HepG2 (cell line): ENCODE data around the gene TARDBP. TPM values are rescaled to one million over a fixed set of nuclear protein-coding genes. Genes with fewer than 3 reads are reported as not detected.
A peak's percentile ranks its signal among the peaks of the same experiment; 100 is the strongest.

Experiments
- EP300 ChIP-seq, 3 experiments: sonication (generic) in 1 of 3; formaldehyde crosslinking in 1 of 3; IDR thresholded peaks; 2 replicates each; pipeline versions ENCODE4 v1.5.1 to v1.6.1; 2011 to 2020; ENCODE audit warnings: low read depth in 2 of 3, low read length in 2 of 3, borderline replicate concordance in 1 of 3, improper control_type of control experiment in 1 of 3, mild to moderate bottlenecking in 1 of 3, missing genetic modification reagents in 1 of 3, moderate library complexity in 1 of 3
- FOXO1 ChIP-seq: sonication (generic); formaldehyde crosslinking; IDR thresholded peaks from 2 replicates; pipeline ENCODE4 v1.4.0; 2020; ENCODE audit warnings: missing genetic modification reagents
- HNF4G ChIP-seq, 2 experiments: sonication (generic) in 1 of 2; formaldehyde crosslinking in 1 of 2; IDR thresholded peaks; 2 replicates each; pipeline versions ENCODE4 v1.4.0 to v1.6.1; 2011 to 2020; ENCODE audit warnings: borderline replicate concordance in 2 of 2, low read depth in 2 of 2, mild to moderate bottlenecking in 2 of 2, low read length in 1 of 2, missing genetic modification reagents in 1 of 2, moderate library complexity in 1 of 2
- LCORL ChIP-seq, 2 experiments: fragments of 450-650 bp in 1 of 2; sonication (generic) in 1 of 2; formaldehyde crosslinking in 1 of 2; IDR thresholded peaks; 2 replicates each; pipeline versions ENCODE4 v1.5.0 to v1.6.1; 2017 to 2020; ENCODE audit warnings: antibody characterized with exemption in 1 of 2, missing genetic modification reagents in 1 of 2
- NPAS2 ChIP-seq: sonication (generic); formaldehyde crosslinking; IDR thresholded peaks from 2 replicates; pipeline ENCODE4 v1.8.0; 2022; ENCODE audit warnings: mild to moderate bottlenecking, missing genetic modification reagents, borderline replicate concordance
- NR2C2 ChIP-seq: sonication (generic); formaldehyde crosslinking; IDR thresholded peaks from 2 replicates; pipeline ENCODE4 v1.4.0; 2020; ENCODE audit warnings: missing genetic modification reagents, mild to moderate bottlenecking, moderate library complexity, borderline replicate concordance
- PHF5A ChIP-seq: IDR thresholded peaks from one replicate; pipeline ENCODE4 v1.6.1; 2018; ENCODE audit warnings: low read depth, missing genetic modification reagents; ENCODE audit not compliant: unreplicated experiment
- SRSF9 ChIP-seq: fragments of 200-400 bp; formaldehyde crosslinking; IDR thresholded peaks from 2 replicates; pipeline ENCODE4 v1.6.1; 2018; ENCODE audit warnings: borderline replicate concordance, mild to moderate bottlenecking, low read depth, low read length; ENCODE audit not compliant: insufficient read depth, poor library complexity, severe bottlenecking
- ZKSCAN8 ChIP-seq: IDR thresholded peaks from 2 replicates; pipeline ENCODE4 v1.6.1; 2016; ENCODE audit warnings: borderline replicate concordance, missing genetic modification reagents, missing compliant biosample characterization
- ZNF263 ChIP-seq: sonication (generic); formaldehyde crosslinking; IDR thresholded peaks from 2 replicates; pipeline ENCODE4 v1.4.0; 2020; ENCODE audit warnings: missing genetic modification reagents
- ZNF274 ChIP-seq: sonication (generic); formaldehyde crosslinking; IDR thresholded peaks from 2 replicates; pipeline ENCODE4 v1.5.1; 2020; ENCODE audit warnings: mild to moderate bottlenecking, missing genetic modification reagents
- ZNF543 ChIP-seq: sonication (generic); formaldehyde crosslinking; IDR thresholded peaks from 2 replicates; pipeline ENCODE4 v1.4.0; 2020; ENCODE audit warnings: mild to moderate bottlenecking, missing genetic modification reagents
- ZNF644 ChIP-seq: IDR thresholded peaks from 2 replicates; pipeline ENCODE4 v1.6.1; 2016; ENCODE audit warnings: low read depth
- ZNF709 ChIP-seq: sonication (generic); formaldehyde crosslinking; IDR thresholded peaks from 2 replicates; pipeline ENCODE4 v1.5.0; 2020; ENCODE audit warnings: mild to moderate bottlenecking, missing genetic modification reagents
- ZNF782 ChIP-seq: sonication (generic); formaldehyde crosslinking; IDR thresholded peaks from 2 replicates; pipeline ENCODE4 v1.4.0; 2020; ENCODE audit warnings: missing genetic modification reagents, mild to moderate bottlenecking, borderline replicate concordance
- polyA plus RNA-seq, 8 experiments: library from polyadenylated mRNA; depleted of rRNA in 3 of 8; stranded (reverse) in 7 of 8; unstranded in 1 of 8; fragments of >200 nt; fragmentation: Illumina TruSeq in 4 of 8; extraction: Trizol in 4 of 8; gene quantifications; 2 replicates each; pipeline versions ENCODE4 v1.2.1 to v1.2.3, GENCODE V29; 2011 to 2016; ENCODE audit warnings: low read depth in 4 of 8, missing spikeins in 1 of 8, mixed read lengths in 1 of 8; ENCODE audit not compliant: insufficient read depth in 1 of 8
- total RNA-seq, 5 experiments: library from RNA; depleted of rRNA; stranded (reverse); fragments of >200 nt; fragmentation: Illumina TruSeq; extraction: Trizol; gene quantifications; 2 replicates each; pipeline ENCODE4 v1.2.3, GENCODE V29; 2016; ENCODE audit warnings: low read depth in 1 of 5
- TF ChIP-seq, protein P1 (sequence below): sonication (generic); formaldehyde crosslinking; IDR thresholded peaks from 2 replicates; pipeline ENCODE4 v1.4.0; 2020; ENCODE audit warnings: low read depth, missing genetic modification reagents
- TF ChIP-seq, protein P2 (sequence below), 2 experiments: sonication (generic) in 1 of 2; formaldehyde crosslinking in 1 of 2; IDR thresholded peaks; 2 replicates each; pipeline versions ENCODE4 v1.4.0 to v1.6.1; 2018 to 2020; ENCODE audit warnings: missing genetic modification reagents in 2 of 2, borderline replicate concordance in 1 of 2, low read depth in 1 of 2, mild to moderate bottlenecking in 1 of 2, missing biosample characterization in 1 of 2
- TF ChIP-seq, protein P3 (sequence below): sonication (generic); formaldehyde crosslinking; IDR thresholded peaks from 2 replicates; pipeline ENCODE4 v1.8.0; 2022; ENCODE audit warnings: missing genetic modification reagents, mild to moderate bottlenecking, borderline replicate concordance

The TARDBP gene
- total and polyA plus RNA-seq, 2 of the 13 experiments (the other 11 are each of a cell fraction or from before 2014, with no cell fraction given): 62.4 to 93.0 TPM

DNA sequence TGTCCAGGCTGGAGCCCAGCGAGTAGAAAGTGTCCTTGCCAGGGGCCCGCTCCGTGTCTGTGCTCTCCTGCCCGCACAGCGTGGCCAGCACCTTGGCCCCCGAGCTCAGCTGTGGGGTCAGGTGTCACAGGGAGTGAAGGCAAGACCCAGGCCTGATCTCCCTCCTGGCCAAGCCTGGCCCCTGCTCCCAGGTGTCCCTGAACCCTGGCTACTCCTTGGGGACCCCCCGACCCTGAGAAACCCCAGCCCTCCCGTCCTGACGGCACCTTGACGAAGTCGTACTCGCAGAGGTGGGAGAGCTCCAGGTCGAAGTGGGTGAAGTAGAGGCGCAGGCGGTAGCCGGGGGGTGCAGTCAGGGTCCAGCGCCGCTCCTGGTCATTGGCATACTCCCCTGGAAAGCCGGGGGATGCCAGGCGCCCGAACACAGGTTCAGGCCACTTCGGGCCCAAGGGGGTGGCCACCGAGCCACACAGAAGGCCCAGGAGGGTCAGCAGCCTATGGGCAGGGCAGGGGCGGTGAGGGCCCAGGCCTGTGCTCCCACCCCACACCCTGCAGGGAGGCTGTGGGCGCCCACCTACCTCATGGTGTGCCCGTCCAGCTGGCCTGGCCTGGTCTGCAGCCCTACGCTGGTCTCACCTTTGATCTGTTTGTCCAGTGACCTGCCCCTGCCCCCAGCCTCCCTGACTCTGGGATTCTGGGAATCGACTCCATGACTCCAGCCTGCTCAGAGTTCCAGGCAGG, 34.3 kb downstream of the TARDBP start, which contains the start of gene MASP2 (continued):
- TF ChIP-seq, protein P1, sequence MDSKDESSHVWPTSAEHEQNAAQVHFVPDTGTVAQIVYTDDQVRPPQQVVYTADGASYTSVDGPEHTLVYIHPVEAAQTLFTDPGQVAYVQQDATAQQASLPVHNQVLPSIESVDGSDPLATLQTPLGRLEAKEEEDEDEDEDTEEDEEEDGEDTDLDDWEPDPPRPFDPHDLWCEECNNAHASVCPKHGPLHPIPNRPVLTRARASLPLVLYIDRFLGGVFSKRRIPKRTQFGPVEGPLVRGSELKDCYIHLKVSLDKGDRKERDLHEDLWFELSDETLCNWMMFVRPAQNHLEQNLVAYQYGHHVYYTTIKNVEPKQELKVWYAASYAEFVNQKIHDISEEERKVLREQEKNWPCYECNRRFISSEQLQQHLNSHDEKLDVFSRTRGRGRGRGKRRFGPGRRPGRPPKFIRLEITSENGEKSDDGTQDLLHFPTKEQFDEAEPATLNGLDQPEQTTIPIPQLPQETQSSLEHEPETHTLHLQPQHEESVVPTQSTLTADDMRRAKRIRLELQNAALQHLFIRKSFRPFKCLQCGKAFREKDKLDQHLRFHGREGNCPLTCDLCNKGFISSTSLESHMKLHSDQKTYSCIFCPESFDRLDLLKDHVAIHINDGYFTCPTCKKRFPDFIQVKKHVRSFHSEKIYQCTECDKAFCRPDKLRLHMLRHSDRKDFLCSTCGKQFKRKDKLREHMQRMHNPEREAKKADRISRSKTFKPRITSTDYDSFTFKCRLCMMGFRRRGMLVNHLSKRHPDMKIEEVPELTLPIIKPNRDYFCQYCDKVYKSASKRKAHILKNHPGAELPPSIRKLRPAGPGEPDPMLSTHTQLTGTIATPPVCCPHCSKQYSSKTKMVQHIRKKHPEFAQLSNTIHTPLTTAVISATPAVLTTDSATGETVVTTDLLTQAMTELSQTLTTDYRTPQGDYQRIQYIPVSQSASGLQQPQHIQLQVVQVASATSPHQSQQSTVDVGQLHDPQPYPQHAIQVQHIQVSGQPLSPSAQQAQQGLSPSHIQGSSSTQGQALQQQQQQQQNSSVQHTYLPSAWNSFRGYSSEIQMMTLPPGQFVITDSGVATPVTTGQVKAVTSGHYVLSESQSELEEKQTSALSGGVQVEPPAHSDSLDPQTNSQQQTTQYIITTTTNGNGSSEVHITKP (CRISPR knock-in tag): peak; percentile 72; the same call in 1 of the 2 replicates
- TF ChIP-seq NPAS2 (CRISPR knock-in tag) (no peak), LCORL (IDR thresholded peaks at IDR 0.05) (no peak), LCORL (CRISPR knock-in tag; IDR thresholded peaks at IDR 0.05) (peak; percentile 72), ZNF644 (no peak), HNF4G (IDR thresholded peaks at IDR 0.05; ENCODE audit: borderline replicate concordance, low read depth, low read length) (peak; percentile 85), HNF4G (CRISPR knock-in tag; IDR thresholded peaks at IDR 0.05; ENCODE audit: borderline replicate concordance, low read depth) (no peak; the same call in 1 of the 2 replicates), ZNF543 (CRISPR knock-in tag) (peak; percentile 64; the same call in 1 of the 2 replicates), NR2C2 (CRISPR knock-in tag) (peak; percentile 40), ZNF782 (CRISPR knock-in tag) (no peak), ZNF263 (CRISPR knock-in tag) (0 out of 2 replicates have a peak, but pooled peaks have one; percentile 27), ZNF709 (CRISPR knock-in tag) (0 out of 2 replicates have a peak, but pooled peaks have one; percentile 43), FOXO1 (CRISPR knock-in tag) (peak; percentile 25; the same call in 1 of the 2 replicates), EP300 (IDR thresholded peaks at IDR 0.05; ENCODE audit: low read depth in 2 of 2, low read length in 2 of 2) (peak in 1 of 2 experiments; percentile 28; a peak in 1 of 4 replicates), EP300 (CRISPR knock-in tag; IDR thresholded peaks at IDR 0.05; ENCODE audit: borderline replicate concordance) (no peak), PHF5A (CRISPR knock-in tag) (no peak), ZNF274 (CRISPR knock-in tag) (0 out of 2 replicates have a peak, but pooled peaks have one; percentile 47), SRSF9 (no peak), ZKSCAN8 (CRISPR knock-in tag) (0 out of 2 replicates have a peak, but pooled peaks have one; percentile 5)
- TF ChIP-seq, protein P2, sequence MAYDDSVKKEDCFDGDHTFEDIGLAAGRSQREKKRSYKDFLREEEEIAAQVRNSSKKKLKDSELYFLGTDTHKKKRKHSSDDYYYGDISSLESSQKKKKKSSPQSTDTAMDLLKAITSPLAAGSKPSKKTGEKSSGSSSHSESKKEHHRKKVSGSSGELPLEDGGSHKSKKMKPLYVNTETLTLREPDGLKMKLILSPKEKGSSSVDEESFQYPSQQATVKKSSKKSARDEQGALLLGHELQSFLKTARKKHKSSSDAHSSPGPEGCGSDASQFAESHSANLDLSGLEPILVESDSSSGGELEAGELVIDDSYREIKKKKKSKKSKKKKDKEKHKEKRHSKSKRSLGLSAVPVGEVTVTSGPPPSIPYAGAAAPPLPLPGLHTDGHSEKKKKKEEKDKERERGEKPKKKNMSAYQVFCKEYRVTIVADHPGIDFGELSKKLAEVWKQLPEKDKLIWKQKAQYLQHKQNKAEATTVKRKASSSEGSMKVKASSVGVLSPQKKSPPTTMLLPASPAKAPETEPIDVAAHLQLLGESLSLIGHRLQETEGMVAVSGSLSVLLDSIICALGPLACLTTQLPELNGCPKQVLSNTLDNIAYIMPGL (CRISPR knock-in tag; IDR thresholded peaks at IDR 0.05; ENCODE audit: borderline replicate concordance in 1 of 2, low read depth in 1 of 2): peak; percentile 28 to 62; a peak in 3 of 4 replicates
- TF ChIP-seq, protein P3, sequence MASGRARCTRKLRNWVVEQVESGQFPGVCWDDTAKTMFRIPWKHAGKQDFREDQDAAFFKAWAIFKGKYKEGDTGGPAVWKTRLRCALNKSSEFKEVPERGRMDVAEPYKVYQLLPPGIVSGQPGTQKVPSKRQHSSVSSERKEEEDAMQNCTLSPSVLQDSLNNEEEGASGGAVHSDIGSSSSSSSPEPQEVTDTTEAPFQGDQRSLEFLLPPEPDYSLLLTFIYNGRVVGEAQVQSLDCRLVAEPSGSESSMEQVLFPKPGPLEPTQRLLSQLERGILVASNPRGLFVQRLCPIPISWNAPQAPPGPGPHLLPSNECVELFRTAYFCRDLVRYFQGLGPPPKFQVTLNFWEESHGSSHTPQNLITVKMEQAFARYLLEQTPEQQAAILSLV (CRISPR knock-in tag): peak; percentile 32; the same call in 1 of the 2 replicates
